ENCODE data around the gene WRNIP1.

DNA sequence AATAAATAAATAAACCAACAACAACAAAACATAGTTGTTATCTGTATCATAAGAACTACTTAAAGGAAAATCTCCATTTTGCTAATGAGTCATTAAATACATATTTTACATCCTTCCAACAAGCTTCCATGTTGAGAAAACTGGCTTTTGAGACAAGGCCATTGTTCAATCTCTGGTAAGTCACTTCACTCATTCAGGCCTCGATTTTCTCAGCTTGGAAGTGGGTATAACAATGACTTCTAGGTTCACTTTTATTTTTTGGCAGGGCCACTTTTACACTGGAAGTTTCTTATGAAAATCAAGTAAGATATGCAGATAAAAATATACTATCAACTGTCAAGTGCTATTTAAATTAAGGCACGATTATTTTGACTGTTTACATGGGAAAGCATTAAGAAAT is 30.0 kb downstream of the WRNIP1 start:
- TF ChIP-seq CTCF (conservative IDR thresholded peaks at IDR 0.05; ENCODE audit: low read length), result no peak
- TF ChIP-seq EZH2phosphoT487 (IDR thresholded peaks at IDR 0.05; ENCODE audit: borderline replicate concordance), result no peak
